NCI-H2171 (cell line): ENCODE measurements around the gene CAPN12.
A peak's percentile ranks its signal among the peaks of the same experiment; 100 is the strongest.

Experiments
- DNase-seq: peaks from one replicate; lab custom pipeline; 2025; lab: John Stamatoyannopoulos, UW

Gene CAPN12

GRCh38 chr19:38737921-38738737 is 6.1 kb downstream of the CAPN12 start:
- DNase-seq, result no peak

GRCh38 chr19:38737281-38737865 is 6.9 kb downstream of the CAPN12 start:
- no peak for DNase-seq

- DNase-seq, result peak; percentile 65
These were observed 7.6 kb downstream of the CAPN12 start for GRCh38 chr19:38736413-38737280.

GRCh38 chr19:38736036-38736412 is 8.2 kb downstream of the CAPN12 start:
- peak; percentile 35 for DNase-seq

- peak; percentile 60 for DNase-seq
These were observed 9.0 kb downstream of the CAPN12 start for GRCh38 chr19:38735257-38735686.

- DNase-seq, result no peak
These were observed 9.6 kb downstream of the CAPN12 start for GRCh38 chr19:38734426-38735256.

GRCh38 chr19:38734176-38734425 is 10.2 kb downstream of the CAPN12 start:
- DNase-seq, result no peak

- DNase-seq, result no peak
These were observed 10.6 kb downstream of the CAPN12 start for GRCh38 chr19:38733493-38734175.

- DNase-seq, result no peak
These were observed 11.1 kb downstream of the CAPN12 start for GRCh38 chr19:38733241-38733492.

- DNase-seq, result peak; percentile 67
These were observed 12.5 kb downstream of the CAPN12 start for GRCh38 chr19:38731654-38732301.

- DNase-seq, result no peak
These were observed 13.3 kb downstream of the CAPN12 start for GRCh38 chr19:38730731-38731589.

GRCh38 chr19:38730470-38730730 is 13.9 kb downstream of the CAPN12 start:
- no peak for DNase-seq

GRCh38 chr19:38729653-38730469 is 14.4 kb downstream of the CAPN12 start:
- DNase-seq, result peak; percentile 17

GRCh38 chr19:38728752-38729541 is 15.3 kb downstream of the CAPN12 start:
- DNase-seq, result no peak

GRCh38 chr19:38727868-38728660 is 16.2 kb downstream of the CAPN12 start:
- no peak for DNase-seq

- DNase-seq, result no peak
These were observed 16.9 kb downstream of the CAPN12 start for GRCh38 chr19:38727306-38727867.

- DNase-seq, result no peak
These were observed 17.4 kb downstream of the CAPN12 start for GRCh38 chr19:38726761-38727301.
